Stimulated activated CD4-positive, alpha-beta T cell treated with anti-CD3 and anti-CD28 coated beads, Interleukin-4, amount 100 ng/mL, for 24 hours (primary cell): ENCODE measurements around the gene ABCC9.

Experiments used
- DNase-seq: peaks from one replicate; pipeline ENCODE4 v3.0.0-alpha.2; 2020

Gene ABCC9

GRCh38 chr12:21940549-21941505 is at the start of gene ABCC9:
ABCC9 (minus strand) TSS chr12:21941426; CDS start chr12:21936674, 4,752 bp downstream.
- no peak for DNase-seq

GRCh38 chr12:21989819-21990412 is 48.7 kb upstream of the ABCC9 start:
- no peak for DNase-seq

GRCh38 chr12:21988619-21989018 is 47.4 kb upstream of the ABCC9 start:
- no peak for DNase-seq

- no peak for DNase-seq
Measured at GRCh38 chr12:21987755-21988154, 46.5 kb upstream of the ABCC9 start.

- no peak for DNase-seq
Measured at GRCh38 chr12:21985155-21985554, 43.9 kb upstream of the ABCC9 start.

GRCh38 chr12:21984375-21984774 is 43.1 kb upstream of the ABCC9 start:
- no peak for DNase-seq

GRCh38 chr12:21983095-21983494 is 41.9 kb upstream of the ABCC9 start:
- DNase-seq, result no peak

GRCh38 chr12:21980544-21980943 is 39.3 kb upstream of the ABCC9 start:
- no peak for DNase-seq

- no peak for DNase-seq
Measured at GRCh38 chr12:21975293-21975692, 34.1 kb upstream of the ABCC9 start.

- no peak for DNase-seq
Measured at GRCh38 chr12:21973221-21973620, 32.0 kb upstream of the ABCC9 start.

GRCh38 chr12:21972055-21972454 is 30.8 kb upstream of the ABCC9 start:
- DNase-seq, result no peak

- no peak for DNase-seq
Measured at GRCh38 chr12:21971344-21971743, 30.1 kb upstream of the ABCC9 start.

- DNase-seq, result no peak
Measured at GRCh38 chr12:21962821-21963220, 21.6 kb upstream of the ABCC9 start.

GRCh38 chr12:21962236-21962635 is 21.0 kb upstream of the ABCC9 start:
- no peak for DNase-seq

GRCh38 chr12:21950649-21951048 is 9.4 kb upstream of the ABCC9 start:
- no peak for DNase-seq

GRCh38 chr12:21949036-21949435 is 7.8 kb upstream of the ABCC9 start:
- no peak for DNase-seq

- no peak for DNase-seq
Measured at GRCh38 chr12:21946983-21947382, 5.8 kb upstream of the ABCC9 start.

- no peak for DNase-seq
Measured at GRCh38 chr12:21945002-21945401, 3.8 kb upstream of the ABCC9 start.

- DNase-seq, result no peak
Measured at GRCh38 chr12:21942377-21942703, 1.1 kb upstream of the ABCC9 start.

- no peak for DNase-seq
Measured at GRCh38 chr12:21941506-21942376, 515 bp upstream of the ABCC9 start.

- DNase-seq, result no peak
Measured at GRCh38 chr12:21939435-21939834, 1.8 kb downstream of the ABCC9 start.

- no peak for DNase-seq
Measured at GRCh38 chr12:21938879-21939278, 2.3 kb downstream of the ABCC9 start.

GRCh38 chr12:21934173-21934572 is 7.1 kb downstream of the ABCC9 start:
- DNase-seq, result no peak

GRCh38 chr12:21933656-21934055 is 7.6 kb downstream of the ABCC9 start:
- DNase-seq, result no peak
